WI38 (cell line): Measurements from ENCODE around the gene HLX.

ENCODE experiments used
- H3K4me3 ChIP-seq: 2 replicates; pipeline ENCODE4 v1.5.1; 2011; ENCODE audit warnings: low read depth, mild to moderate bottlenecking, control low read depth, low read length
- TF ChIP-seq, protein P1 (sequence below): IDR thresholded peaks from 2 replicates; pipeline ENCODE4 v1.5.1; 2012; ENCODE audit warnings: low read depth, mild to moderate bottlenecking, control low read depth, low read length

The HLX gene

DNA sequence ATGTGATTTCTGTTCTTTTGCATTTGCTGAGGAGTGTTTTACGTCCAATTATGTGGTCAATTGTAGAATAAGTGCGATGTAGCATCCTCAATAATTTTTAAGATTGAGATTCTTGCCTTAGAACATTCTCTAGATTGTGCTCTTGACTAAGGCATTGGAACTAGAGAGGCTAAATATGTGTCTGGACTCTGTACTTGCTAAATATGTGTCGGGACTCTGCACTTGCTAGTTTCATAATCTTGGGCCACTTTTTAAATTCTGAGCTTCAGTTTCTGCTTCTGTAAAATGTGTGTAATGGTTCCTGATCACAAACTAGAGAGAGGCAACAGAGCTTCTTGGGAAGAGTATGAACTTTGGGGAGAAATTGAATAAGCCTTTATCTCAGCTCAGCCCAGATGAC lies 21.6 kb downstream of the HLX start:
- TF ChIP-seq, protein P1, sequence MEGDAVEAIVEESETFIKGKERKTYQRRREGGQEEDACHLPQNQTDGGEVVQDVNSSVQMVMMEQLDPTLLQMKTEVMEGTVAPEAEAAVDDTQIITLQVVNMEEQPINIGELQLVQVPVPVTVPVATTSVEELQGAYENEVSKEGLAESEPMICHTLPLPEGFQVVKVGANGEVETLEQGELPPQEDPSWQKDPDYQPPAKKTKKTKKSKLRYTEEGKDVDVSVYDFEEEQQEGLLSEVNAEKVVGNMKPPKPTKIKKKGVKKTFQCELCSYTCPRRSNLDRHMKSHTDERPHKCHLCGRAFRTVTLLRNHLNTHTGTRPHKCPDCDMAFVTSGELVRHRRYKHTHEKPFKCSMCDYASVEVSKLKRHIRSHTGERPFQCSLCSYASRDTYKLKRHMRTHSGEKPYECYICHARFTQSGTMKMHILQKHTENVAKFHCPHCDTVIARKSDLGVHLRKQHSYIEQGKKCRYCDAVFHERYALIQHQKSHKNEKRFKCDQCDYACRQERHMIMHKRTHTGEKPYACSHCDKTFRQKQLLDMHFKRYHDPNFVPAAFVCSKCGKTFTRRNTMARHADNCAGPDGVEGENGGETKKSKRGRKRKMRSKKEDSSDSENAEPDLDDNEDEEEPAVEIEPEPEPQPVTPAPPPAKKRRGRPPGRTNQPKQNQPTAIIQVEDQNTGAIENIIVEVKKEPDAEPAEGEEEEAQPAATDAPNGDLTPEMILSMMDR, result no peak
- no peak overlapping the region for H3K4me3 ChIP-seq

DNA sequence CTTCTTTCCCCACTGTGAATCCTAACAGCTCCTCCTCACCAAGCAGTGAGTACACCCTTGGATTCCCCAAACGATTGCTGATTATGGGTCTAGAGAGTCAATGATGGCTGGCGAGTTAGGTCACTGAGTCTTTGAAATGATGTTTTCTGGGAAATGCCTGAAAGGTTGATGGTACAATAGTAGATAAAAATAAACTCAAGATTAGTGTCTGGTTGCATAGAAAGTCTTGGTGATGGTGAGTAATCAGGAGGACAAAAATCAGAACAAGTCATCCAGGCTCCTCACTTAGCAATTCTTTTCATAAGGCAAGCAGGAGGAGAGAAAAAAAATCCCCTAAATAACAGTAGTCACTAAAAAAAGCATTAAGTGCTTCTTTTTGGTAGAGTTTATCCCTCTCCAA lies 22.6 kb downstream of the HLX start:
- TF ChIP-seq, protein P1, result no peak
- H3K4me3 ChIP-seq, result no peak overlapping the region

DNA sequence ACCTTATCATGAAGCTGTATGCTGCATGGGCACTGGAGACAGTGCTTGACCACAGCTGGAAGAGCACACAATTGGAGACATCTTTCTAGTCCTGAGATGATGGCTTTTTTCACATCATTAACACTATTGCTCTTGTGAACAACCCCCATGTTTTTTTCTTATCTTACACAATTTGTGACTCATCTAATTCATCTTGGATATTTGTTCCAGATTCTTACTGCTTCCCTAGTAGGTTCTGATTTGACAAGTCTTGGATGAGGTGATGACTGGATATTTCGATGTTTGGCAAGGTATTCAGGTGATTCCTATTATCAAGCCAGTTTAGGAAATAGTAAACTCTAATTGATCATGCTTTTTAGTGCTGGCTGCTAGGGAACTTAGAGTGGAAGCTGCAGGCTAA lies 23.7 kb downstream of the HLX start:
- TF ChIP-seq, protein P1, result no peak
- H3K4me3 ChIP-seq, result no peak overlapping the region

DNA sequence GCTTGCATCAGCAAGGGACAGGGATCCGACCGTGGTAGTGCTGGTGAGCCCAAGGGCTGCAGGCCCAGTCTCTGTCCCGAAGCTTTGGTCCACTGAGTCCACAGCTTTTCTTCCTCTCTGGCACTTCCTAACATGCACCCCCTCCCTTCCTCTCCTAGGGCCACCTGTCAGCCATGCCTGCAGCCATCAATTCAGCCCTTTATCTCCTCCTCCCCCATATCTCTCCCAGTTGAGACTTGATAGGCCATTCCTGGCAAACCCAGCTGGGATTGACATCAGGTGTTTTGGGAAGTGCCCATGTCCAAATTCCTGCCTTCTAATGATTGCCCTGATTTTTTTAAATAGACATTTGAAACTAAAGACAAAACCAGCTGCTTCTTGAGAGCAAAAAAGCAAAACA lies 25.6 kb downstream of the HLX start:
- no peak overlapping the region for H3K4me3 ChIP-seq

DNA sequence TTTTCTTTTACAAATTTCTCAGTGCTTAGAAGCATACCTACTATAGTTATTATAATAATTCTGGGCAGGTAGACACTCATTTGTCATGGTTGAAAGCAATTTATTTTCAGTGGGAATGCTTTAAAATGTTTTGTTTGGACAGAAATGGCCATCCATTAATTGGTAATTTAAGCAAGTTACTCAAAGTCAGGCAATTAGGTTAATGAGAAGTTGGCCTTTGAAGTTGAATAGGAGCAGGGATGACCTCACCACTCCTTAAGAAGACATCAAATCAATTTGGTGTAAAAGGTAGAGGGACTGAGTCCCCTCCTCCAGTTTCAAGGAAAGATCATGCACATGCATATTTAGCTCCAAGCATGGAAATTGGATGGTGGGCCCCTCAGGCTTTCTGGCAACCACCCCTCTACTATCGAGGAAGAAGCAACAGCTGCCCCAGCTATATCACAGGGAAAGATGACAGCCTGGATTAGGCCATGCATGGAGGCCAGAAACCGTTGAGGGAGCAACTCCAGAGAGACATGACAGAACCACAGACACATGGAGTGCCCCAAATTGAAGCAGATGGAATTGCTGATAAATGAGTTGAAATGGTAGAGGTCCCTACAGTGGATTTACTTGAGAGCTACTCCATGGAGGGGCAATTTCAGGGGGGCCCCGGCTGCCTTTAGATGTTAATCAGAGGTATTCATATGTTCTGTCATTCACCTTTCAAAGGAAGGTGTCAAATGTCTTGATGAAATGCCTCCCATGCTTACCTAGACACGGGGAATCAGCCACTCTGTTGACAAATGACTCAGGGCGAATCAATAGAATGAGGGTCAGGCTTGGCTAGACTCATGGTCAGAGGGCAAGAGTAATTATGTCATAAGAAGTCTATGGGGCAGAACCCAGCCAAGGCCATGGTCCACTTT lies 26.7 kb downstream of the HLX start:
- H3K4me3 ChIP-seq, result no peak overlapping the region
- TF ChIP-seq, protein P1, result no peak

More for the DNA sequence above, 25.6 kb downstream of the HLX start:
- TF ChIP-seq, protein P1, result no peak

DNA sequence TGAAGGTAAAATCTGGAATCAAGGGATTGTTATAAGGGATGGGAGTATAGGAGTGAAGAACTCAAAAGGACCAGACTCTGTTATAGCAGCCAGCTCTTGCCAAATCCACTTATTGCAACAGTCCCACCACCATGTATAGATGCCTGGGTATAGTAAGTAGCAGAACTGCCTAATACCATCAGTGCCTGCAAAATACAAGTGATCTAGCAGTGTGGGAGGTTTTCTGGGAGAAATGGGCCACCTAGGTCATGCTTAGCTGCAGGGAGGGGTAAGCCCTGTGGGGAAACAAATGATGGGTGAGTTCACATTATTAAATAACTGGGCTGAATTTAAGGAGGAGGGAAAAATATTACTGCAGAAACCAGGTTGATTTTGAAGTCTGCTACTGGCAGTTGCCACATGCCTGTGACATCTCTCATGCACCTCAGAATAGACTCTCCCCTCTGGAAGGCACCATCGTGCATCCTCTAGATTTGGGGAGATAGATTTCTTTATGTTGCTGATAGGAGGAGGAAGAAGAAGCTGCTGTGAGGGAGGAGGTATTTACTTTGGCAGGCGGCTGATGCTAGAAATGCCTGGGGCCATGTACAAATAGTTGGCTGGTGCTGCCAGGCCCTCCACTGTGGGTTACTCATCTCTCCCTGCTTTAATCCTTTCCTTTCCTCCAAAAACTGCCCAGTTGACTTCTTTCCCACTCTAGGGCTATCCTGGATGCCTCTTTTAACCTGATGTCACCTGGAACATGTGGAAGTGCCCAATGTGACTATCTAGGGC lies 27.5 kb downstream of the HLX start:
- TF ChIP-seq, protein P1, result no peak

DNA sequence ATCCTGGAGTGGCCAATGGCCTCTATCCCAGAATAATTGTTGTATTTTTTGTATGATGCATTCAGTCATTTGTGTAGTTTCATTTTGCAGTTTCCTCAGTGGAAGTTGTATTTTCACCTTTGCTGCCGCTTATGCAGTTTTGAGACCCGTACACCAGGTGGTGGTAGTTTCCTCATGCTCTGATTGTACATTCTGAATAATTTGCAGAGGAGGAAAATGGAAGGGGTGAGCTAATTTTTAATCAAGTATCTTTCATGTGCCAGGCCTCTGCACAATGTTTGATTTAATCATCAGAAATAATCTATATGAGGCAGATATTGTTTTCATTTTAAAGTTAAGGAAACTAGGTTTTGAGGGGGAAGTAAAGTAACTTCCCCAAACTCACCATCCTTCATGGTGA lies 29.5 kb downstream of the HLX start:
- TF ChIP-seq, protein P1, result peak; percentile 34; the same call in 1 of the 2 replicates
- no peak overlapping the region for H3K4me3 ChIP-seq

More for the DNA sequence above, 27.5 kb downstream of the HLX start:
- no peak overlapping the region for H3K4me3 ChIP-seq
